ENCODE results near the gene PLPP4.

Gene PLPP4

DNA sequence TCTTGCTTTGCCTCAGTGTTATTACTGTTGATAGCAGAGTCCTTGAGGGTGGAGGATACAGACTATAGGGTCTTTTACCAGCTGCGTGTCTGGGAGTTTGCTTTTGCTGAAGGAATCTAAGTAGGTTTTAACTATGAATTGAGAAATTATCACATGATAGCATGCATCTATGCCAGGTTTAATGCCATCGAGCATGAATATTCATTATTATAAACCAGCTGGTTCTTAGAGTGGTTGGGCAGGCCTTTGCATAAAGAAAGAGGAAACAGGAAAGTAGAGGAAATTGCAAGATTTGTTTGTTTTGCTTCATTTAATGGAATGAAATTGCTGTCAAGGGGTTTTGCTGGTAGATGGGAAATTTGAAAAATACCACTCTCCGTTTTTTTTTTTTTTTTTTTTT is 70.7 kb downstream of the PLPP4 start:
- DNase-seq = no peak

DNA sequence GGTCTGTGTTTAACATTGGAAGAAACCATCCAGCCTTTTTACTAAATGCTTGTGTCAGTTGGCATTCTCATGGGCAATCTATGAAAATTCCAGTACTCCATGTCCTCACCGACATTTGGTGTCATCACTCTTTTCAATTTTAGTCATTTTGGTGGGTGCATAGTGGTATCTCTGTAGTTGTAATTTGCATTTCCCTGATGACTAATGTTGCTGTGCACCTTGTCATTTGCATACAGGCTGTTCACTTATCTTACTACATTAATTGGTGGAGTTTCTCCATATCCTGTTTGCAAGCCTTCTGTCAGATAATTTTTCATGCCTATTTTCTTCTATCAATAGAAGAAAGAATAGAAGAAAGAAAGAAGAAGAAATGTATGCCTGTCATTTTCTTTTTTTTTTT is 73.7 kb downstream of the PLPP4 start:
- DNase-seq = no peak

DNA sequence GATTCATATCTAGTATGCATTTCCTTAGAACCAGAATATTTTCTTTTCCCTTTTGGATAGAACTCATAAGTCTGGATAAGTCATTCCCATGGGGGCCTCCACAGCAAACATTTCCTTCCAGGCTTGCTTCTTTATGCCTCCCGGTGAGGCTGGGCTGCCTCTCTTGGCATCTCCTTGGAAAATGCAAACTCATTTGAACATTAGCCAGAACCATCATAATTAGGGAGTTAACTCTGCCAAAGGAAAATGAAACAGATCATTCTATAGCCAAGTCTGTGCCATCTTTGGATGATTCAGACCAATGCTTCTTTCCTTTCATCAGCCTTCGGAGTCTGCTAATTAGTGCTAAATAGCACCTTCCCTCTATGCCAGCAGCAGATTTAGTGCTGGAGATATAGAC is 81.1 kb downstream of the PLPP4 start:
- DNase-seq = no peak

DNA sequence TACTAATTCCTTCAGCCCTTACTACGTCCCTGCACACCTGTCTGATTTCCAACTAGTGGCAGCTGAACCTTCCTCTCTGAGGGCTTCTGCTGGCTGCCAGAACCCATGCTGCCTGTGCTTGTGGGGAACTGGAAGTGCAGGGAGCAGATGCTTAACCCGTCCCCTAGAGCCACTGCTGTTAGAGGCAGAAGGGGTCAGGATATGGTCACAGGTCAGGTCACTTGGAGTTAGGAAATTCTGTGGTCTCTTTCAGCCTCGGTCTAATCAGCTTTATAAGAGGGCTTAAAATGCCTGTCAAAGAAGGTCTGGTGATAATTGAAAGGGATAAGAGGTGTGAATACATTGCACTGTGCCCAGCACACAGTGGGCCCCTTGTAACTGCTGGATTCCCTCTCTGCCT is 82.0 kb downstream of the PLPP4 start:
- no peak for DNase-seq

DNA sequence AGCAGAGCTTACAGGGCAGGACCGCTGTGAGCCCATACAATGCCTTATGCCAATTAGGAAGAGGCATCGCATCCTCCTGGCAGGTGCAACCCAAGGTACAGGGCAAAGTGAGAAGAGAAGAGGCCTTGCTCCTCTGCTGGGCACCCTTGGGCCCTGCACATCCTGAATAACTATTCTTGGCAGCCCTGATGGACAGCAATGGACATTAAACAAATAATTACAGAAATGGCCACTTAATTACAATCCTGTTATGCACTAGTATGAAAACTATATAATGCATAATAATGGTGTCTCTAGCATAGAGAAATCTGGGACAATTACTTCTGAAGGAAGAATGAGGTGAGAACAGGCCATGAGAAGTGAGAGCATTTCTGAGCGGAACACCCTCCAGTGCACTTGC is 83.5 kb downstream of the PLPP4 start:
- no peak for DNase-seq

DNA sequence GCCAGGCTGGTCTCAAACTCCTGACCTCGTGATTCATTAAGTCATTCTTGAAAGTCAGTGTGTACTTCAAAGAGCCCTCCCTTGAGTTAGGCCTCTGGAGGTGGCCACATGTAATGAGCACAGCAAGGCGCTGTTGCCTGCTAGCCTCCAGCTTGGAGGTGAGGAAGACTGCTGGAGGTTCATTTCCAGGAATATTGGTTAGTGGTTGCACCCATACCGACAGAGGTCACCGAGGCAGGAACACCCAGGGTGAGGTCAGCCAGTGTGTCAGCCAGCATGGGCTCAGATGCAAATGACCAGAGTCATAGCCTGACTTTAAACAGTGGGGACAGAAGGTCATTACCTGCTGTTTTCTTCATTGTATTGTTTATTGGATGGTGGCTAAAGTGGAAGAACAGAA is 85.0 kb downstream of the PLPP4 start:
- no peak for DNase-seq

DNA sequence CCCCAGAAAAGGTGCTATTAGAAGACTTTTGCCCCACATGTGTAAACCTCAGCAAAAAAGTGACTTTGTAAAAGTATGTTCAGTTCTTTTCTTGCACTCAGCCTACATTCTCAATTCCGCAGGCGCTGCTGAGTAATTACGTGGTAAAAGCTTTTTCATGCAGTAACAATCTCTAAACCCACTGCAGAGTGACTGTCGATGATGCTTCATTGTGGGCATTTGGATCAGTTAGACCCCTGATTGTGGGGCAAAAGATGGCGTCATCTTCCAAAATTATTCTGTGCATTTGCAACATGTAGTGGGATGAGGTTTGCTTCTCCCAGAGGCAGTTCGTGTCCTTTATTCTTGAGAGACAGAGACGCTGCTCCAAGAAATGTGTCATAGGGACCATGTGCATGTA is 85.6 kb downstream of the PLPP4 start:
- no peak for DNase-seq

DNA sequence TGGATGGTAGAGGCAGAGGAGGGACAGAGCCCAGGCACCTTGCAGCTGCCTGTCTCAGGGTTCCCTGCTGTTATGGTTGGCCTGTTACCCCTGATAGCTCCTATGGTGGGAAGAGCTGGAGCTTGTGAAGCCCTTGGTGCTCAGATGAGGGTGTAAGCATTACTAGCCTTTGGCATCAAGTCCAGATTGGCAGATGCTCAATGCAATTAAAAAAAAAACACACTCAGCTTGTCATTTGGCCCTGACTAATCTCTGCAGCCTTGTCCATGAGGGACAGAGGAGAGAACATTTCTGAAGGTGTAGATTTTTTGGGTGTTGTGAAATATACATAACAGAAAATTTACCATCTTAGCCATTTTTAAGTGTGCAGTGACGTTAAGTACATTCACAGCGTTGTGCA is 86.3 kb downstream of the PLPP4 start:
- DNase-seq = no peak

DNA sequence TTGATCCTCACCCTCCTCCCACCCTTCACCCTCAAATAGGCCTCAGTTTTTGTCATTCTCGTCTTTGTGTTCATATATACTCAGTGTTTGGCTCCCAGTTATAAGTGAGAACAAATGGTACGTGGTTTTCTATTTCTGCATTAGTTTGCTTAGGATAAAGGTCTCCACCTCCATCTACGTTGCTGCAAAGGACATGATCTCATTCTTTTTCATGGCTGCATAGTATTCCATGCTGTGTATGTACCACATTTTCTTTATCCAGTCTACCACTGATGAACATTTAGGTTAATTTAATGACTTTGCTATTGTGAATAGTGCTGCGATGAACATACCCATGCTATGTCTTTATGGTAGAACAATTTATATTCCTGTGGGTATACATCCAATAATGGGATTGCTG is 91.2 kb downstream of the PLPP4 start:
- no peak for DNase-seq

DNA sequence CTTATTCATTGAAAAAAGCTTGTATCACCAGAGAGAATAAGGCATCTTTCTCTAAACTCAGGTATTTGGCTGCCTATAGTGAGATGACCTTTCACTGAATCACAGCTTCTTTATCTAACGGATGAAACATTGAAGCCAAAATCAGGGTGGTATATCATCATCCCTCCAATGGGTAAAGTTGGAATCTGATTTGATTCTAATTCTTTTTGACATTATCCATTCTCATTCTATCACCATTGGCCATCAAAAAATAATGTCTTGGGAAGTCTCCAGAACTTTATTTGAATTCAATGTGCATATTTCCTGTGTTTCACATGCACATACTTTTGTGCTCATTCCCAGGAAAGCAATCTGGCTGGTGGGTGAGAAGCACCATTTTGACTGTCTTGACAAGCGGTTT is 95.2 kb downstream of the PLPP4 start:
- no peak for DNase-seq

DNA sequence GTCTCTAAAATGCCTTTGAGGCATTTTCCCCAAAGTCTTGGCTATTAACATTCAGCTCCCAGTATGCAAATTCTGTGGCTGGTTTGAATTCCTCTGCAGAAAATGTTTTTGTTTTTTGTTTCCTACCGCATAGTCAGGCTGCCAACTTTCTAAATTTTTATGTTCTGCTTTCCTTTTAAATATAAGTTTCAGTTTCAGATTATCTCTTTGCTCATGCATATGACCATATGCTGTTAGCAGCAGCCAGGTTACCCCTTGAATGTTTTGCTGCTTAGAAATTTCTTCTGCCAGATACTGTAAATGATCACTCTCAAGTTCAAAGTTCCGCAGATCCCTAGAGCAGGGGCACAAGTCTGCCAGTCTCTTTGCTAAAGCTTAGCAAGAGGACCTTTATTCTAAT is 96.9 kb downstream of the PLPP4 start:
- no peak for DNase-seq

DNA sequence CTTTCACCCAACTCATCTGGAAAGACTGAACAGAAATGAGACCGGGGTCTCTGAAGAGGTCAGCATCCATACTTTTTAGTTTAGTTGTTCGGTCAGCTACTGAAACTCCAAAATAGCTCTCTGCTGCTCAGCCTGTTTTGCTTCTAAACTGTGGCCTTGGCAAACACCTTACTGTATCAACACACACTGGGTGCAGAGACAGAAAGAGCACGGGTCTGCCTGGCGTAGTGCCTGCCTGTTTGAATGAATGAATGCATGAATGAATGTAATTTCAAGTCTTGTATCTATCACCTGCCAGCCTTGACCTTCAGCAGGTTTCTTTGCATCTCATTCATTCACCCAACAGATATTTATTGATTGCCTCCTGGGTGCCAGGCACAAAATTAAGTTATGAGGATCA is 98.4 kb downstream of the PLPP4 start:
- DNase-seq = no peak

DNA sequence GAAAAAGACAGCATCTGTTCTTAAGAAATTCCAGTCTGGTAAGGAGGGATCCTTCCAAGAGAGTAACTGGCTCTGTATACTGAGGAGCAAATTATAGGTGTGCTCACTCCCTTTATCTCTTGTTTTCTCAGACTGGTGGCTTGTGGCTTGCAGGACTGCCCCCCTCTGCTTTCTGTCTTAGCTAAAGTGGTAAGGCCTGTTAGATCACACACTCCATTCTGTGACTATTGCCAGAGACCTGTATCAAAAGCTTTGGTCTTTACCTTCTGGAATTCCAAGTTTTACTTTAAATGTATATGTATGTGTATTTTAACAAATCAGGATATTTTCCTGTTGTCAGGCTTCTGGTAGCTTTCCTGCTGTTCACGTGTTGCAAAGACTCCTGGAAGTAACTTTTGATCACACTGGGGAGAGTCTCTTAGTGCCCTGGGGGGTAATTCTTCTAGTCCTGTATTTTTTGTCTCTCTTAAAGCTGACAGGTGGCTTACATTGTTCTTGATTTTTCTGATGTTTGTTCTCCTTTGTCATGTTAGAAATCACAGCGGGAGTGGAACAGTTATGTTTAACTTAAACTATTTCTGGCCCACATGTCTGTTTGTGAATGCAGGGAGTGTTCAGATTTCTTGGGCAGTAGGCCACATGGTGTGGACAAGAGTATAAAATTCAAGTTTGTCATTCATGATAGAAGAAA is 99.0 kb downstream of the PLPP4 start:
- DNase-seq = no peak

DNA sequence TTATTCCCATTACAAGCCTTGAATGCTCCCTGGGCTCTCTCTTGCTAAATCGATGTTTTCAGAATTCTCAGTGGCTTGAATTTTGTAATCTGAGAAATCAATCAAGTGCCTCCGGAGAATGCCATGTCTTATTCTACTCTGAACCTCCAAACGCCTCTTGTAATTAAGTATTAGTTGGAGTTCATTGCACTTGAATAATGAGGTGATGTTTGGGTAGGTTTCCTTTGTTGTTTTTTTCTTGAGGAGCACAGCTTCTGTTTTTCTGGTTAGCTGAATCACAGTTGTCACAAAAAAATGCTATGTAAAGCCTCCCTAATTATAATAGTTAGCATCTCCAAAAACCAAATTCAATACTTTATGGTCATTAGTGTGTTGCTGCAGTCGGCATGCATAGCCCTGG is 100.3 kb downstream of the PLPP4 start:
- DNase-seq = no peak

DNA sequence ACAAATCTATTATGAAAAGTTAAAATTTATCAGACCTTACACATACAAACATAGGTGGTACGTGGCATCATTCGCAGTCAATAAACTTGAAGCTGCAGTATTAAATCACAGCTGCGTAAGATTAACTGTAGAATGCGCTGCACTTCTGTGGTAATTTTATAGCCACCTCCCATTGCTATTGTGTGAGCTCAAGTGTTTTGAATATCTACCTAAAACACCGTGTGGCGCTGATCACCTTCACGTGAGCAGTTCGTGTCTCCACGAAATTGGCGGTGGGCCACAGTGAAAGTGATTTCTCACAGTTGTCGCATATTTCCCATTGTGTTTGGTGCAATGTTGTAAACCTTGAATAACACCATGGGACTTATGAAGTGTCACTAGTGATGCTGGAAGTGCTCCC is 102.8 kb downstream of the PLPP4 start:
- no peak for DNase-seq

DNA sequence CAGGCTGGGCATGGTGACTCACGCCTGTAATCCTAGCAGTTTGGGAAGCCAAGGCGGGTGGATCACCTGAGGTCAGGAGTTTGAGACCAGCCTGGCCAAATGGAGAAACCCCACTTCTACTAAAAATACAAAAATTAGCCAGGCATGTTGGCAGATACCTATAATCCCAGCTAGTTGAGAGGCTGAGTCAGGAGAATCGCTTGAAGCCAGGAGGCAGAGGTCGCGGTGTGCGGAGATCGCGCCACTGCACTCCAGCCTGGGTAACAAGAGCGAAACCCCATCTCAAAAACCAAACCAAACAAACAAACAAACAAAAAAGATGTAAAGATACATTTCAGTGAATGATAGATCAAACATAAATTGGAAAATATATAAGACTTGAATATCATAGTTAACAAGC is 105.9 kb downstream of the PLPP4 start:
- no peak for DNase-seq

DNA sequence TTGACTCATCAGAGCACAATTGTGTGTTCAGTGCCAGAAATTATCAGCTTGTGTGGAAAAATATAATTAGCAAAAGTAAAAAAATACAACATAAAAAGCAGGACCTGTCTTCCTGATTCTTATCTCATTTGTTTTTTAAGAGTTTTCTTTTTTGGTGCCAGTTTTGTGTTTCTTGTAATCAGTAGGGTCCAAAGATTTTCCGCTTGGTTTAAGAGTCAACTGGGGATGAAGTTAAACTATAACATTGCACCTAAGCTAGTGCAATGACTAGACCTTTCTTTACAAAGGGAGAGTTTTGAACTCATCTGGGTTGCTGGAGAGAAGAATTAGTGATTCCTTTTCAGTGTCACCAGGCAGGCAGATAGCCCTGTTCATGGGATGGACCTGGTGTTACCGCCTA is 113.4 kb downstream of the PLPP4 start:
- no peak for DNase-seq

DNA sequence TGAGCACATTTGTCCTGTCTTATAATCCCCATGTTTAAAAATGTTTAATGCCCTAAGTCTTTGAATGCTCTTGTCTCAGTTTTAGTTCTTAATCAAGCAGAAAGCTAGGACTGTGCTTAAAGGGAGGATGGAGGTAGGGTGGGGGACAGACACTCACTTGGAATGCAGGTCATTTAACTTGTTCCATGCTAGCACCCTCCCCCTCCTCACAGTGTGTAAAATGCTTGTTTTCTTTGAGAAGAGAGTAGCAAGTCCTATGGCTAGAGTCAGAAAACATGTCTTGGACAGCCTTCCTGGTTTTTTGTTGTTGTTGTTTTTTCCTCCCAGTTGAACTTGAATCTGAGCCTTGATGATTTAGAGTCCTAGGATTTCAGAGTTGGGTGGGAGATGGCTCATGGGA is 114.2 kb downstream of the PLPP4 start:
- DNase-seq = no peak

DNA sequence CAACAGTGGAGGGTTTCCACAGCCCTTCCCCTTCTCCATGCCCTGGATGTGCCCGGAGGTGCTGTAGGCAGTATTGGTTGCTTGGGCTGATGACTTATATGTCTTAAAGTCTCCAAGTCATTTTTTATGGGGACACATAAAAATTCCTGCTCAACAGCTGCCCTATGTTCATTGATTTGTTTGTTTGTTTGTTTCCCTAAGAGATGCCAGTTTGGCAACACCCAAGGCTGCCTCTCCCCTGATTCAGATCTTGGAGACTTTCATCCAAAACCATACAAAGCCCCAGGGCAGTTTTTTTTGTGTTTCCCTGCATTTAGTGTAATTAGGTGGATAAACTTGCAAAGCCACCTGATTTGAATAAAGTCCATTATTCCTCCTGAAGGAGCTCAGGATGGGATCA is 115.3 kb downstream of the PLPP4 start:
- no peak for DNase-seq

DNA sequence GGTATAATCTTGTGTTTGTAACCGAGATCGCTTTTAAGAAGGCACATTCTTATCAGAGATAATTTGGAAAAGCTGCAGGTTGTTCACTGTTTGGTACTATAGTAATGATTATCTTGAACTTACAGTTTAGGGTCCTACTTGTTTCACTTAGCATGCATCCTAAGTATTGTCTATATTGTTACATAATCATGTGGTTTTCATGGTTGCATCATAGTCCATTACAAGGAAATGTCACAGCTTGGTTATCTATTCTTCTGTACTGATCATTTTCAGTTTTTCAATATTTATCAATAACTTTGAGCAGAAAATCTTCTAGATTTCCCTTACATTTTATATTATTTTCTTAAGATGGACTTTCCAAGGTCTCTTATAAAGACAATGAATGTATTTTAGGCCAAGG is 116.3 kb downstream of the PLPP4 start:
- no peak for DNase-seq

DNA sequence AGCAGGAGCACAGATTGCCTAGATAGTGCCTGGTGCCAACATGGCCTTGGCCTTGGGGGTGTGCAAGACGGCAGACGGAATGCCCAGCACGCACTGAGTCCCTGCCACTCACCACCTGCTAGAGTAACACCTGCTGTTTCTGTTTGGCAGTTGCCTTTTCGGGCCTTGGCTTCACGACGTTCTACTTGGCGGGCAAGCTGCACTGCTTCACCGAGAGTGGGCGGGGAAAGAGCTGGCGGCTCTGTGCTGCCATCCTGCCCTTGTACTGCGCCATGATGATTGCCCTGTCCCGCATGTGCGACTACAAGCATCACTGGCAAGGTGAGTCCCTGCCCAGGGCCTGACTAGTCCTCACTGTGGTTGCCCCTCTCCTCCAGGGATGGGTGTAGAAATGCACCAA is 118.0 kb downstream of the PLPP4 start:
- no peak for DNase-seq

DNA sequence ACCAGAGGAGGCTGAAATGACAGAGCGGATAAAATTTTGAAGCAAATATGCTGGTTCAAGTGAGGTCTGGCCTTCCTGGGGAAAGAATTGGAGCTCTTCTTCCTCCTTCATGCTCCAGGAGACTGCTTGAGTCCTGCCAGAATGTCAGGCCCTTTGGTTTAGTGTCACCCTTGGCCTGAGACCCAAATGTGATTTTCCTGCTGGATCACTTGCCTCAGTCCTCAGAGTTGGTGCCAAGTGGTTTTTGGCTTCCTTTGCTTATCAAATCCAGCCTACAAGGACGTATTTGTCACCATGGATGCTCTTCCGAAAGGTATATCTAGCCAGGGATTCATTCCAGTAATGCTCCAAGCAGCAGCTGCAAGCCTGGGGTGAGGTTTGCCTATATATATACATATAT is 118.4 kb downstream of the PLPP4 start:
- DNase-seq = no peak

DNA sequence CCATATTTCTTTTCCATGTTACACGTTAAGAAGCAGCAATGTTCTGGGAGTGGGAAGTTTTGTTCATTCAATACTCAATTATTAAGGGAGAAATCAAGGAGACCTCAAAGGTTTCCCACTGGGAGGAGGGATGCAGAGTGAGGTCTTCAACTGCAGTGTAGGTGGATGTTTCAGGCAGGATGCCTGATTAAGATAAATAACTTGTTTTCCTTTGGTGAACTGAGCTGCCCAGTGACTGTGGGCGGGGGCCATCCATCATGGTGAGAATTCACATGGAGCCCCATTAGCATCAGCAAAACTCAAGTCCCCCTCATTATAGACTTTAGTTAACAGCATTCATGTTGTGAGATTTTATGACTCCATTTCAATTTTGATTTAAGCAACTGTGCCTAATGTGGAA is 121.1 kb downstream of the PLPP4 start:
- no peak for DNase-seq

DNA sequence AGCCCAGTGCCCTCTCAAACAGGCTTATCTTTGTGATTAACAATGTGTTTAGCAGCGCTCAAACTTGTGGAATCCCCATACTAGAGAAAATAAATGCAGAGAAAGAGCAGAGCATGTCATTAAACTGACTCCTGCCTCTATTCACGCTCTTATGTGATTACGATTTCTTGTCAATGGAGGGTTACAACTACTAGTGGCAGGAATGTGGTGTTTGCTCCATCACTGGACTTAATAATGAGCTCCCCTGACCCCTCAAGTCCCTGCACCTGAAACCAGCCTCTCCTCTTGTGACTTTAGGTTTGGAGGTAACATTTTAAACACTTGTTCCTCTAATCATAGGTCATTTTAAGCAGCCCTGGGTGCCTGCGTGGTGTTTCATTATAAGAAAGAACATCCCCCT is 121.9 kb downstream of the PLPP4 start:
- DNase-seq = no peak

DNA sequence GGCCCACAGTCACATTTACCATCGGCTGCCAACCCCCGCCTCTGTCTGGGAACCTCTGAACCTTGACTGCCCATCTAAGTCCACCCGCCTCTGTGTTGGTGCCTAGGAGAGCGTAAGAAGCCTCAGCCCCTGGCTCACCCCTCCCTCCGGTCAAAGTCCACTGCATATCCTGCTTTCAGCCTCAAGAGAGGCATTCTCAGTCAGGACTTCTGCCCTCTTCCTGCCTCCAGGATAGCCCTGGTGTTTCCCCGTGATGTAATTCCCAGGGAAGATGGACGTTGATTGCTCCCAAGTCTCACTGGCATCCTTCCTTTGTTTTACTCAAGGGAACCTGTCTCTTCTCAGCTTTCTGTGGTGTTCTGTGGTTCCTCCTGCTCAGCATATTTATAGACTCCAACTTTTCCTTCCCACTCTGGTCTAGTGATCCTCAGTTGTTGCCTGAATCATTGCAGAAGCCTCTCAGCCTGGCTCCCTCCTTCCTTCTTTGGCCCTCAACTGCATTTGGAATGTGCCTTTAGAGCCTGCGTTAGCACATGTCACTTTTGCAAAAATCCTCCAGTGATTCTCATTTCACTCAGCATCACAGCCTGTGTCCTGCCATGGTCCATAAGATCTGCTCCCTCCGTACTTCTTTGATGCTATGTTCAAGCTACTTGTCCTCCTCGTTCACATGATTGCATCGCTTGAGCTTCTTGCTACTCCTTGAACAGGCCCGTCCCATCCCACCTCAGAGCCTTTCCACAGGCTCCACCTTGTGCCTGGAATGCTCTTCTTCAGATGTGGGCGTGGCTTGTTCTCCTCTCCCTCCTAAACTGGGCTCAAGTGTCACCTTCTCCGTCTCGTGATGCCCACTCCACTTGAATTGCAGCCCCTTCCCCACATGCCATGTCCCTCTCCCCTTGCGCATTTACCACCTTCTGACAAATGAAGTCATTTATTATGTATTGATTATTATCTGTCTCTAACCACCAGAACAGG is 124.2 kb downstream of the PLPP4 start:
- no peak for DNase-seq

All from NCI-H187 treated with DMSO at 0.1 percent for 48 hours (cell line).